Tibial artery (tissue), 4 donors: ENCODE measurements around the gene PSPH.

Experiments used
- DNase-seq, 2 donors: peaks; one replicate each; pipeline ENCODE4 v3.0.0-alpha.2; 2019
- H3K27ac ChIP-seq, 2 donors: fragments of 200-600 bp; sonication (generic) in 1 of 2; 1 replicate in 1 of 2; 2 replicates in 1 of 2; pipeline ENCODE4 v1.5.1; 2018 to 2019; ENCODE audit warnings: mild to moderate bottlenecking in 1 of 2
- H3K27me3 ChIP-seq, 2 donors: fragments of 200-600 bp; sonication (generic) in 1 of 2; one replicate each; pipeline versions ENCODE4 v1.5.1 to v1.6.0; 2016 to 2019
- H3K36me3 ChIP-seq, 3 donors: fragments of 200-600 bp; sonication (generic) in 2 of 3; one replicate each; pipeline ENCODE4 v1.5.1; 2016 to 2019; ENCODE audit warnings: mild to moderate bottlenecking in 2 of 3
- H3K4me1 ChIP-seq, 4 donors: fragments of 200-600 bp; sonication (generic) in 2 of 4; 1 replicate in 3 of 4; 2 replicates in 1 of 4; pipeline ENCODE4 v1.5.1; 2016 to 2019
- H3K4me3 ChIP-seq, 2 donors: fragments of 200-600 bp; sonication (generic) in 1 of 2; 1 replicate in 1 of 2; 2 replicates in 1 of 2; pipeline ENCODE4 v1.5.1; 2018 to 2019; ENCODE audit warnings: mild to moderate bottlenecking in 2 of 2
- H3K9me3 ChIP-seq, 3 donors: fragments of 200-600 bp; sonication (generic) in 1 of 3; one replicate each; pipeline ENCODE4 v1.5.1; 2016 to 2019
- intact Hi-C: fragments of 100-400 bp; cut with DNase I; formaldehyde crosslinking; loops from one replicate; pipeline ENCODE4 v1.15.0; 2023; ENCODE audit warnings: low total_unique reads
- TF ChIP-seq, protein P1 (sequence below), 2 experiments: fragments of 200-600 bp in 1 of 2; fragments of 450-650 bp in 1 of 2; IDR thresholded peaks; one replicate each; pipeline ENCODE4 v1.5.1; 2017 to 2019; ENCODE audit warnings: antibody characterized with exemption in 2 of 2, mild to moderate bottlenecking in 1 of 2, moderate library complexity in 1 of 2

Gene PSPH

DNA sequence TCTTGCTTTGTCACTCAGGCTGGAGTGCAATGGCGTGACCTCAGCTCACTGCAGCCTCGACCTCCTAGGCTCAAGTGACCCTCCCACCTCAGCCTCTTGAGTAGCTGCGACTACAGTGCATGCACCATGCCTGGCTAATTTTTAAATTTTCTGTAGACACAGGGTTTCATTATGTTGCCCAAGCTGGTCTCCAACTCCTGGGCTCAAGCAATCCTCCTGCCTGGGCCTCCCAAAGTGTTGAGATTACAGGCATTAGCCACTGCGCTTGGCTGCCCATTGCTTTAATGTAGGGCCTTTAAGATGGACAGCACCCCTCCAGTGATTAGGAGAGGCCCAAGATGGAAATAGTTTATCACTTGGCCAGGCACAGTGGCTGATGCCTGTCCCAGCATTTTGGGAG is 47.5 kb downstream of the PSPH start:
- TF ChIP-seq, protein P1, sequence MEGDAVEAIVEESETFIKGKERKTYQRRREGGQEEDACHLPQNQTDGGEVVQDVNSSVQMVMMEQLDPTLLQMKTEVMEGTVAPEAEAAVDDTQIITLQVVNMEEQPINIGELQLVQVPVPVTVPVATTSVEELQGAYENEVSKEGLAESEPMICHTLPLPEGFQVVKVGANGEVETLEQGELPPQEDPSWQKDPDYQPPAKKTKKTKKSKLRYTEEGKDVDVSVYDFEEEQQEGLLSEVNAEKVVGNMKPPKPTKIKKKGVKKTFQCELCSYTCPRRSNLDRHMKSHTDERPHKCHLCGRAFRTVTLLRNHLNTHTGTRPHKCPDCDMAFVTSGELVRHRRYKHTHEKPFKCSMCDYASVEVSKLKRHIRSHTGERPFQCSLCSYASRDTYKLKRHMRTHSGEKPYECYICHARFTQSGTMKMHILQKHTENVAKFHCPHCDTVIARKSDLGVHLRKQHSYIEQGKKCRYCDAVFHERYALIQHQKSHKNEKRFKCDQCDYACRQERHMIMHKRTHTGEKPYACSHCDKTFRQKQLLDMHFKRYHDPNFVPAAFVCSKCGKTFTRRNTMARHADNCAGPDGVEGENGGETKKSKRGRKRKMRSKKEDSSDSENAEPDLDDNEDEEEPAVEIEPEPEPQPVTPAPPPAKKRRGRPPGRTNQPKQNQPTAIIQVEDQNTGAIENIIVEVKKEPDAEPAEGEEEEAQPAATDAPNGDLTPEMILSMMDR (IDR thresholded peaks at IDR 0.05): no peak
- Histone ChIP-seq H3K4me1 (no peaks in the 10 kb centered on the region), H3K4me3 (no peak overlapping the region), H3K9me3 (no peaks in the 10 kb centered on the region), H3K27me3 (no peaks in the 10 kb centered on the region), H3K27ac (no peak overlapping the region), H3K36me3 (peaks cover 15 to 17% (median 16%) of the 10 kb centered on the region in 3 donors)
- intact Hi-C loops: loop anchor here (5.0 kb wide), 1 partner anchor 69 kb away; no protein-coding TSS in a partner anchor
- DNase-seq: no peak

DNA sequence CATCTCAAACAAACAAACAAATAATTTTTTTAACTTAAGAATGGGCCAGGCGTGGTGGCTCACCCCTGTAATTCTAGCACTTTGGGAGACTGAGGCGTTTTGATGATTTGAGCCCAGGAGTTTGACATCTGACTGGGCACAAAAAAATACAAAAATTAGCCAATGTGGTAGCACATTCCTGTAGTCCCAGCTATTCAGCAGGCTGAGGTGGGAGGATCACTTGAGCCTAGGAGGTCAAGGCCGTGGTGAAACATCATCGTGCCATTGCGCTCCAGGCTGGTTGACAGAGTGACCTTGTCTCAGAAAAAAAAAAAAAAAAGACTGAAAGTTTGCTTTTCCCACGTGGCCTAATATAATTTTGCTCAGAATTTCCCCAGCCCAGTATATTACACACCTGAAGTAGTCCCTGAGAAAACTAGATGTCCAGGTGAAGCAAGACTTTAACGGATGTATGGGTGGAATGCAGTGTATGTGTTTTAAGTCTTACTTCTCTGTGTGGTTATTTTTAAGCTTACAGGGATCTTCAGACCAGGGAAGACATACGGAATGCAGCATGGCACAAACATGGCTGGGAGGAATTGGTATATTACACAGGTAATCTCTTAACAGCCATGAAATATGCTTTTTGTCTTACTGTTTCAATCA is 54.3 kb downstream of the PSPH start:
- Histone ChIP-seq H3K4me3 (no peak overlapping the region), H3K27me3 (no peaks in the 10 kb centered on the region), H3K27ac (no peak overlapping the region), H3K9me3 (no peaks in the 10 kb centered on the region), H3K4me1 (no peaks in the 10 kb centered on the region), H3K36me3 (peaks cover 51 to 80% (median 64%) of the 10 kb centered on the region in 3 donors)
- intact Hi-C loops: no loop called here
- no peak for DNase-seq
- TF ChIP-seq, protein P1 (IDR thresholded peaks at IDR 0.05): no peak

DNA sequence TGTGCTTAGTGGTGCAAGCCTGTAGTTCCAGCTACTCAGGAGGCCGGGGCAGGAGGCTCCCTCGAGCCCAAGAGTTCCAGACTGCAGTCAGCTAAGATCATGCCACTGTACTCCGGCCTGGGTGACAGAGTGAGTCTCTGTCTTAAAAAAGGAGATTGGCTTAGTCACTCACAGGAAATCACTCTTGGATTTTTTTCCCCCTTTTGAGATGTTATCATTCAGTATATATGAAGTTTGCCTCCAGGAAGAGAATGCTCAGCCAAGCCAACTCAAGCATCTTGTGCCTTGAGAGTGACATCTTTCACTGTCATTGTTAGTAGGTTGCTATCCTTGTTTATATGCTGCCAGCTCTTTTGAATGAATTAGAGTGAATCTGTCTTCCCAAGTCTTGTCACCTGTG is 58.9 kb downstream of the PSPH start:
- no peaks in the 10 kb centered on the region for H3K9me3 ChIP-seq
- no peak for DNase-seq
- no peak overlapping the region for H3K27ac ChIP-seq
- no peaks in the 10 kb centered on the region for H3K4me1 ChIP-seq
- TF ChIP-seq, protein P1 (IDR thresholded peaks at IDR 0.05): no peak
- H3K36me3 ChIP-seq: peaks cover 41 to 95% (median 48%) of the 10 kb centered on the region in 3 donors
- H3K27me3 ChIP-seq: no peaks in the 10 kb centered on the region
- intact Hi-C loops: no loop called here
- H3K4me3 ChIP-seq: no peak overlapping the region

DNA sequence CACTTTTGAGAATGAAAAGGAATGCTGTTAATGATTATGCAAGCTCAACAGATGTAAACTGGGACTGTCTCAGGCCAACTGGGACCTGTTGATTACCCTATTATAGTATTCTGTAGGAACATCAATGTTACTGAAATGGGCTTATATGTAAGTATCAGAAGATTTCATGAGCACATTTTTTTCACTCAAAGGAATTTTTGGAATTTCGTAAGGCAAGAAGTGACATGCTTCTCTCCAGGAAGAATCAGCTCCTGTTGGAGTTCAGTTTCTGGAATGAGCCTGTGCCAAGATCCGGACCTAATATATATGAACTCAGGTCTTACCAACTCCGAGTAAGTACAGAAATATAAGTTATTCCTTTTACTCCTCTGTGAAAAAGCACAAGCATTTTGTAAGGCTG is 67.7 kb downstream of the PSPH start:
- Histone ChIP-seq H3K27me3 (no peaks in the 10 kb centered on the region), H3K4me1 (no peaks in the 10 kb centered on the region), H3K9me3 (no peaks in the 10 kb centered on the region), H3K27ac (no peak overlapping the region), H3K4me3 (no peak overlapping the region), H3K36me3 (peaks cover 74 to 99% (median 95%) of the 10 kb centered on the region in 3 donors)
- TF ChIP-seq, protein P1 (IDR thresholded peaks at IDR 0.05): no peak
- no peak for DNase-seq
- intact Hi-C loops: no loop called here

DNA sequence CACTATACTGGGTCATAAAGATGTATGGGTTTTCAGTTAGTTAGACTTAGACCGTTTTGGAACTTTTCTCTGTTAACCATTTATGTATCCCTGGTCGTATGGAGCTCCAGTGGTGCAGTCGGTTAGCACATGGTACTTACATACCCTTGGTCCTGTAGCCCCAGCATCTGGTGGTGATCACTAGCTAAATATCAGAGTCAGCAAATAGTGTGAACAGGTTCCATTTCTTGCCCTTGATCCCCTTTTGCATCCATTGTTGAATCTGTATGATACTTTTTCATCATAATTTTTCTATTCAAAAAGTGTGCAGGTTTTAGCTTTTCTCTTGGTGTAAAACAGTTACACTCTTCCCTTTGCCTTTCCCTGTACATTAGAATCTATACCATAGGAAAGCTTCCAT is 71.0 kb downstream of the PSPH start:
- TF ChIP-seq, protein P1 (IDR thresholded peaks at IDR 0.05): no peak
- no peak overlapping the region for H3K4me3 ChIP-seq
- H3K4me1 ChIP-seq: peaks cover 0 to 6% (median 0%) of the 10 kb centered on the region in 4 donors
- DNase-seq: no peak
- intact Hi-C loops: no loop called here
- H3K27me3 ChIP-seq: no peaks in the 10 kb centered on the region
- peaks cover 59 to 76% (median 66%) of the 10 kb centered on the region in 3 donors for H3K36me3 ChIP-seq
- no peak overlapping the region for H3K27ac ChIP-seq
- H3K9me3 ChIP-seq: no peaks in the 10 kb centered on the region
